ENCODE data around the gene OR10G4.

DNA sequence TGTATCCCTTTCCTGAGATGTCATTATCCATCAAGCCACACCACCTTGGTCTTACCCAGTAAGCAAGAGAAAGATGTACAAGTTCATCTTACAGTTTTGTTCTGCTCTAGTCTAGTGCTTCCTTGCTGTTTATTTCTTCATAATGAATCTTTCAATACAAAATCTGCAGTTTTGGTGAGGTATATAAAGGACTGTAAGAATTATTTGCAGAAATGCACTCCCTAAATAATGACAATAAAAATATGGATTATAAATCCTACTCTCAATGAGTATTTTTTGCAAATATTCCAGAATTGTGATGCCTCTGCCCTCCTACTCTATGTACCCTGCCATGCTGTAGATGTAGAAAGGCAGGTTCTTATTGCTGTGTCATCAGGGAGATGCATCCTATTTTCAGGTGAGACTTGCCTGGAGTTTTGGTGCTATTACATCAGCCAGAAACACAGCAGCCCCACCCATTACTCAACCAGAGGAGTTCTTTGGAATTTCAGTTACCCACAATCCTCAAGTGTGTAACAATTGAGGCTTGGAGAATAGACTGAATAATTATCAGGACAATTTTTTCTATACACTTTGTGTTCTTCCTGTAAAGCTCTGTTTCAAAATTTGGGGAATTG lies 35.0 kb upstream of the OR10G4 start, which contains the start of gene OR10S1:
- TF ChIP-seq, protein P1, sequence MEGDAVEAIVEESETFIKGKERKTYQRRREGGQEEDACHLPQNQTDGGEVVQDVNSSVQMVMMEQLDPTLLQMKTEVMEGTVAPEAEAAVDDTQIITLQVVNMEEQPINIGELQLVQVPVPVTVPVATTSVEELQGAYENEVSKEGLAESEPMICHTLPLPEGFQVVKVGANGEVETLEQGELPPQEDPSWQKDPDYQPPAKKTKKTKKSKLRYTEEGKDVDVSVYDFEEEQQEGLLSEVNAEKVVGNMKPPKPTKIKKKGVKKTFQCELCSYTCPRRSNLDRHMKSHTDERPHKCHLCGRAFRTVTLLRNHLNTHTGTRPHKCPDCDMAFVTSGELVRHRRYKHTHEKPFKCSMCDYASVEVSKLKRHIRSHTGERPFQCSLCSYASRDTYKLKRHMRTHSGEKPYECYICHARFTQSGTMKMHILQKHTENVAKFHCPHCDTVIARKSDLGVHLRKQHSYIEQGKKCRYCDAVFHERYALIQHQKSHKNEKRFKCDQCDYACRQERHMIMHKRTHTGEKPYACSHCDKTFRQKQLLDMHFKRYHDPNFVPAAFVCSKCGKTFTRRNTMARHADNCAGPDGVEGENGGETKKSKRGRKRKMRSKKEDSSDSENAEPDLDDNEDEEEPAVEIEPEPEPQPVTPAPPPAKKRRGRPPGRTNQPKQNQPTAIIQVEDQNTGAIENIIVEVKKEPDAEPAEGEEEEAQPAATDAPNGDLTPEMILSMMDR (IDR thresholded peaks at IDR 0.05), result no peak
- TF ChIP-seq POLR2AphosphoS5 (IDR thresholded peaks at IDR 0.05) (no peak), EP300 (IDR thresholded peaks at IDR 0.05) (no peak)

Data from esophagus muscularis mucosa (tissue), 4 donors.